GM04504 (cell line): ENCODE data around the gene PRRC2C.
A peak's percentile ranks its signal among the peaks of the same experiment; 100 is the strongest.
"Not testable (repeated sequence)": the region's sequence is repeated elsewhere in the genome, so short reads cannot be mapped to it uniquely, and the experiment has no call there.

Experiments used
- DNase-seq: peaks from one replicate; pipeline ENCODE4 v3.0.0-alpha.2; 2012; ENCODE audit warnings: low read depth

The PRRC2C gene

DNA sequence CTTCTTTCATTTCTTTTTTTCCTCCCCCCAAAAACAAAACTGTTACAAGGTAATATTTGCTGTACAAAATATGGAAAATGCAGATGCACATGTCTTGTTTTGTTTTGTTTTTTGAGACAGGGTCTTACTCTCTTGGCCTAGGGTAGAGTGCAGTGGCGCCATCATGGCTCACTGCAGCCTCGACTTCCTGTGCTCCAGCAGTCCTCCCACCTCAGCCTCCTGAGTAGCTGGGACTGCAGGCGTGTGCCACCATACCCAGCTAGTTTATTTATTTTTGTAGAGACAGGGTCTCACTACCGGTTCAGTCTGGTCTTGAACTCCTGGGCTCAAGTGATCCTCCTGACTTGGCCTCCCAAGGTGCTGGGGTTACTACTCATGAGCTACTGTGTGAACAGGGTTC lies 15.5 kb downstream of the PRRC2C start:
- no peak for DNase-seq

DNA sequence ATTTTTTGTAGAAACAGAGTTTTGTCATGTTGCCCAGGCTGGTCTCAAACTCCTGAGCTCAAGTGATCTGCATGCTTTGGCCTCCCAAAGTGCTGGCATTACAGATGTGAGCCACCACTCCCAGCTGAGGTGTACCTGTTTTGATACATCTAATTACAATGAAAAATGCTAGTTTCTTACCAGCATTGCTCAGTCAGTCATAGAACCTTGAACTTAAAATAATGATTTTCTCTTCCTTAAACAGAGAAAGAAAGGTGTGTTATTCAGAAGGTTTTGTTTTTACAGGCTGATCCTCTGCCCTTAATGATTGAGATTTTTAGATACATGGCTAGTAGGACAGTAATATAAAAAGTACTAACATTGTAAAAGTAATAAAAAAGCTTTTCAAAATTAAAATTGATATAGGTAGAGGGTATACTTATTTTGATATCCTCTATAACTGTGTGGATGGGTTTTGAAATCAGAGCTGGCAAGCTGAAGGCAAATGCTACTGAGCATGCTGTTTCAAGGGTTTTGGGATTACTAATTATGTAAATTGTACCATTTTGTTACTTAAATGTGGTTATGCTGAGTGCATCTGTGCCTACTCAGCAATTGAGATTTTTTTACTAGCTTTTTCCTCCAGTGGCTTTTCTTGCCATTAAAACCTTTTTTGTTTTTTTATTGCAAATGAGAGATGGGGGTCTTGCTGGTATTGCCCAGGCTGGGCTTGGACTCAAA lies 16.1 kb downstream of the PRRC2C start:
- no peak for DNase-seq

DNA sequence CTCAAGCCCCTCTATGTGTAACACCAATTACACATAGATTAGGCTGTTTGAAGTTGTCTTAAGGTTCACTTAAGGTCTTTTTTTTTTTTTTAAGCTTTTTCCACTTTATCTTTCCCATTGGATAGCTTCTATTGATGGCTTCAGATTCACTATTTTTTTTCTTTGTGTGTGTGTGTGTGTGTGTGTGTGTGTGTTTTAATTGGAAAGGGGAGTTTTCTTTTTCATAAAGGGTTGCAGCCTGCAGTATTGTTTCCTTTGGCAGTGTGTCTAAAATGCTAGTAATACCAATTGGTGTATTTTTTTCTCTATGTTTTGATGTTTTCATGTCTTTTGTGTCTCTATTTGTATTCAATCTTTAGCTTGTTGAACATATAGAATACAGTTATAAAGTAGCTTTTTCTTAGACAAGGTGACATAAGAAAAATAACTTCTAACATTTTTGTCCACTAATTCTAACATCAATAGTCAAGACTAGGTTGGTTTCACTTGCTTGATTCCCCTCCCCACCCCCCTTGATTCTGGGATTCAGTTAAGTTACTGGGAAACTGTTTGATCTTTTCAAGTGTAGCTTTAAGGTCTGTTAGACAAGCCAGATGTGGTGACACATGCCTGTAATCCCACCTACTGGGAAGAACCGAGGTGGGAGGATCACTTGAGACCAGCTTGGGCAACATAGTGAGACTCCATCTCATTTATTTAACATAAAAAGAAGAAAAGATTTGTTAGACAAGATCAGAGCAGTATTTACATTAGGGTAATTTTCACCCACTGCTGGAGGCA lies 21.4 kb downstream of the PRRC2C start:
- DNase-seq: no peak

DNA sequence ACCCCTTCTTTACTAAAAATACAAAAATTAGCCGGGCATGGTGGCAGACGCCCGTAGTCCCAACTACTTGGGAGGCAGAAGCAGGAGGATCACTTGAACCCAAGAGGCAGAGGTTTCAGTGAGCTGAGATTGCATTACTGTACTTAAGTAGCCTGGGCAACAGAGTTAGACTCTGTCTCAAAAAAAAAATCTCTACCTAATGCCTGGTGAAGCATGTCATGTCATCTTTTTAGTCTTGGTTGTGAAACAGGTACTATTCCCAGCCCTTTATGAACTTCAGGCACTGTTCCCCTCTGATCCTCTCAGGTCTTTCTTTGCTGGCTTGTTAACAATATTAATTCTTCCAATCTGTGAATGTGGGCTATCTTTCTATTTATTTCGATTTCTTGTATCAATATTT lies 22.1 kb downstream of the PRRC2C start:
- no peak for DNase-seq

DNA sequence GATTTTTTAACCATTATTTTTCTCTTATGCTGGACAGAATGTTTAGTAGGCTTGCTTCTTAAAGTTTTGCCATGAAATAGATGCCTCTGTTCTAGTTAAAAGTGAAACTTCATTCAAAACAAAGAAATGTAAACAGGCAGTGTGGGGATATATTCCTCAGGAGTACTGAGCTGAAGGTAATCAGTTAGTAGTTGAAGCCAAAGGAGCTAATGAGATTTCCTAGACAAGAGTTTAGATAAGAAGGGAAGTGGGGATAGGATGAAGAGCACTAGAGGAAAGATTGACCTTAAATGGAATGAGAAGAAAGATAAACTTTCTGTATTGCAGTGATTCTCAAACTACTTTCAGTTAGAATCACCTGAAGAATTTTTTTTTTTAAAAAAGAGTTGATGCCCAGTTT lies 23.9 kb downstream of the PRRC2C start:
- DNase-seq: no peak

DNA sequence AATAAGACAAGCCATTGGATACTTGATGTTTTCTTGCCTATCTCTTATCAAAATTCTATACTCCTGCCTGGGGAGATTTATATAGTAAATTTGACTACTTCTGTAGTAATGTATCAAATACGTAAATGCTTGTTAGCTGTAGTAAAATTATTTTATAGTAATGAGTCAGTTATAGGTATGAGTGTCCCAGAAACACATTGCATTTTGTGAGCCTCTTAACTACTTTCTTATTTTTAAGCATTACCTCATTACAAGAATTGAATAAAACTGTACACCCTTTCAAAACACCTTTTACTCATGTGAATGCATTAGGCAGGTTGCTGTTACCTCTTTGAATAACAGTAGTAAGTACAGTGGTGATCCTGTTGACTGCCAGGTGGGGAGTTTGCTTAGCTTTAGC lies 28.4 kb downstream of the PRRC2C start:
- no peak for DNase-seq

DNA sequence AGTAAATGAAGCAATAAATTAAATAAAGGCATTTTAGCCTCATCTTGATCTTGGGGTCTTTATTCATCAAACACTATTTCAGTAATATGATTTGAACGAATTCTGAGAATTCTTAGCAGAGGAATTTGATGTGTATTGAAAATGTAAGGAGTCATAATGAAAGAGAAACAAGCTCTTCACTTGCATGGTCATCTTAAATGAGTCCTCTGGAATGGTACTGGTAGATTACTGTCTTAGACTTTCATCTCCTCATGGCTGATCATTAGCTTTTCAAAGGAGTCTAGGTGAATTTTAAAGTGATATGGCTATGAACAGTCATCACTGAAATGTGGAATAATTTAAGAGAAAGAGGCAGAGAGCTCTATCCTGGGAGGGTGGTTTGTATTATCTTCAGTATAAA lies 30.0 kb downstream of the PRRC2C start:
- DNase-seq: no peak

DNA sequence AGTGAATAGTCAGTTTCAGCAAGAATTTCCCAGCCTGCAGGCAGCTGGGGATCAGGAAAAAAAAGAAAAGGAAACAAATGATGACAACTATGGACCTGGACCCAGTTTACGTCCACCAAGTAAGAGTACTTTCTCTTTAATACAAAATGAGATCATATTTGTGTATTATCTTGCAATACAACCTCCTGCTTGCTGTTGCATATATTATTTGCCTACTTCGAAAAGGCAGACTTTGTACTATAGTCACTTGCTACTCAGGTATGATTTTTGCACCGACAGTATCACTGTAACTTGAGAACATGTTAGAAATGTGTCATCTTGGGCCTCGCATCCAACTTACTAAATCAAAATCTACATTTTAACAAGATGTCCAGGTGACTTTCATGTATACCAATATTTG lies 30.4 kb downstream of the PRRC2C start:
- DNase-seq: no peak

DNA sequence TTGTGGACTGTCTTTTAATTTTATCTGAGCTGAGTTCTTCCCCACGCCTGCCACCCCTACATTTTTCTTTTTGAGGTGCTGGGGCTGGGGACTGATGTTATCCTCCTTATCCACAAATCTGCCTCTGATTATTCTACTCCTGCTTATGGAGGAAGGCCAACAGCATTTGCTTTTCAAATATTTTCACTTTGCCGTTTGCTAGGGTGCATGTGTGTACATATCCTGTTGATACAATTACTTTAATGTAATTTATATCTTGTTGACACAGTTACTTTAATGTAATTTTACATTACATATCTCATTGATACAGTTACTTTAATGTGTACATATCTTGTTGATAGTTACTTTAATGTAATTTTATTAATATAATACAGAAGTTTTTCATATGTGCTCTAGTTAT lies 36.2 kb downstream of the PRRC2C start:
- DNase-seq: no peak

DNA sequence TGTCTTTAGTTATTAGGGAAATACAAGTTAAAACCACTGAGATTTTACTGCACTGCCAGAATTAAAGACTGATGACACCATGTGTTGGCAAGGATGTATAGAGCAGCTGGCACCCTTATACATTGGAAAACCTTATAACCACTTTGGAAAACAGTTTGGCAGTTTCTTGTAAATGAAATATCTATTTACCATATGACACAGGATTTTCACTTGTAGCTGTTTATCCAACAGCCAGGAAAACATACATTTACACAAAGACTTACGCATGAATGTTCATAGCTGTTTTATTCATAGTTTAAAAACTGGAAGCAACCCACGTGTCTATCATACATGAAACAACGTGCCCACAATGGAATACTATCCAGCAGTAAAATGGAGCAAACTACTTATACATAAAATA lies 45.3 kb downstream of the PRRC2C start:
- DNase-seq: no peak

DNA sequence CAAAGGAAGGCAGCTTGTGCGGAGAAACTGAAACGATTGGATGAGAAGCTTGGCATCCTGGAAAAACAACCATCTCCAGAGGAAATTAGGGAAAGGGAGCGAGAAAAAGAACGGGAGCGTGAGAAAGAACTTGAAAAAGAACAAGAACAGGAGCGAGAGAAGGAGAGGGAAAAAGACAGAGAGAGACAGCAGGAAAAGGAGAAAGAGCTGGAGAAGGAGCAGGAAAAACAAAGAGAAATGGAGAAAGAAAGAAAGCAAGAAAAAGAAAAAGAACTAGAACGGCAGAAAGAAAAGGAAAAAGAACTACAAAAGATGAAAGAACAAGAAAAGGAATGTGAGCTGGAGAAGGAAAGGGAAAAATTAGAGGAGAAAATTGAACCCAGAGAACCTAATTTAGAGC lies 47.2 kb downstream of the PRRC2C start:
- no peak for DNase-seq

DNA sequence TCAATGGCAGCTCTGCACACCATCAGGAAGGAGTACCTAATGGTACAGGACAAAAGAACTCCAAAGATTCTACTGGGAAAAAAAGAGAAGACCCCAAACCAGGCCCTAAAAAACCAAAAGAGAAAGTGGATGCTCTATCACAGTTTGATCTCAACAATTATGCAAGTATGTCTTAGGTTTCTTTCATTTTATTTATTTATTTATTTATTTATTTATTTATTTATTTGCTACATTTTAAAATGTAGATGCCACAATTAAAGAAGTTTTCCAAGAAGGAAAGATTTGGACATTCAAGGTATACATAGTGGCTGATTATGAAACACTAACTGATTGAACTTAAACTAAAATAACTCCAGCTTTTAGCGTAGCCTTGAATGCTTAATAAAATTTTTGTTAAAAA lies 60.2 kb downstream of the PRRC2C start:
- DNase-seq: no peak

DNA sequence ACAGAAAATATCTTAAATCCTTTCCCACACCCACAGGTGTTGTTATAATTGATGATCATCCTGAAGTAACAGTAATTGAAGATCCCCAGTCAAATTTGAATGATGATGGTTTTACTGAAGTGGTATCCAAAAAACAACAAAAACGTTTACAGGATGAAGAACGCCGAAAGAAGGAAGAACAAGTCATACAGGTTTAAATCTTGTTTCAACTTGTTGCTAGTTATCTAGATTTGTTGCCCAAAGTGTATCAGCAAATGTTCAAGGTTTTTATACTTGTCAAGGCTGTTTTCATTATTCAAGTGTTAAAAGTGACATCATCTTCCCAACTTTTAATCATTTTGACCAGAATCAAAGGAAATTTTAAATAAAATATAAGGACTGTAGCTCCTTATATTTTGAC lies 64.7 kb downstream of the PRRC2C start:
- no peak for DNase-seq

DNA sequence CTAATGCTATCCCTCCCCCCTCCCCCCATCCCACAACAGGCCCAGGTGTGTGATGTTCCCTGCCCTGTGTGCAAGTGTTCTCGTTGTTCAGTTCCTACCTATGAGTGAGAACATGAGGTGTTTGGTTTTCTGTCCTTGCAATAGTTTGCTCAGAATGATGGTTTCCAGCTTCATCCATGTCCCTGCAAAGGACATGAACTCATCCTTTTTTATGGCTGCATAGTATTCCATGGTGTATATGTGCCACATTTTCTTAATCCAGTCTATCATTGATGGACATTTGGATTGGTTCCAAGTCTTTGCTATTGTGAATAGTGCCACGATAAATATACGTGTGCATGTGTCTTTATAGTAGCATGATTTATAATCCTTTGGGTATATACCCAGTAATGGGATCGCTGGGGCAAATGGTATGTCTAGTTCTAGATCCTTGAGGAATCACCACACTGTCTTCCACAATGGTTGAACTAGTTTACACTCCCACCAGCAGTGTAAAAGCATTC lies 65.3 kb downstream of the PRRC2C start:
- not testable (repeated sequence) for DNase-seq

DNA sequence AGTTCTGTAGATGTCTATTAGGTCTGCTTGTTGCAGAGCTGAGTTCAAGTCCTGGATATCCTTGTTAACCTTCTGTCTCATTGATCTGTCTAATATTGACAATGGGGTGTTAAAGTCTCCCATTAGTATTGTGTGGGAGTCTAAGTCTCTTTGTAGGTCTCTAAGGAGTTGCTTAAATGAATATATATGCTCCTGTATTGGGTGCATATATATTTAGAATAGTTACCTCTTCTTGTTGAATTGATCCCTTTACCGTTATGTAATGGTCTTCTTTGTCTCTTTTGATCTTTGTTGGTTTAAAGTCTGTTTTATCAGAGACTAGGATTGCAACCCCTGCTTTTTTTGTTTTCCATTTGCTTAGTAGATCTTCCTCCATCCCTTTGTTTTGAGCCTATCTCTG lies 68.6 kb downstream of the PRRC2C start:
- DNase-seq: not testable (repeated sequence)

DNA sequence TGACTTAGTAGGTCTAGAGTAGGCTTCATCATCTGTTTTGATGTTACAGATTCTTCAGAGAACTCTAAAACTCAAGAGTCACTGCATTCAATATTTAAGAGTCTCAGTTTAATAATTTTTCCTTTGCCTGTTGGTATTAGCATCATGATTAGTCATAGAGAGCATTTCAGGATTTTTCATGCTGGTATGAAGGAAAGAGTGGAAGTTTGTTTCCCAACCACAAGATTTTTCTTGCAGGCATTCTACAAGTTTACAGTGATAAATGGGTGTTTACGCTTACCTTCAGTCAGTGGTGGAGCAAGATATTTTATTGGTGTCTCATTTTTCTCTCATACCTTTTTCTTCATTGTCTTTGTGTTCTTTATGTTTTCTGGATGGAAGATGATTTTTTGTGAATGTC lies 78.3 kb downstream of the PRRC2C start:
- DNase-seq: peak; percentile 6

DNA sequence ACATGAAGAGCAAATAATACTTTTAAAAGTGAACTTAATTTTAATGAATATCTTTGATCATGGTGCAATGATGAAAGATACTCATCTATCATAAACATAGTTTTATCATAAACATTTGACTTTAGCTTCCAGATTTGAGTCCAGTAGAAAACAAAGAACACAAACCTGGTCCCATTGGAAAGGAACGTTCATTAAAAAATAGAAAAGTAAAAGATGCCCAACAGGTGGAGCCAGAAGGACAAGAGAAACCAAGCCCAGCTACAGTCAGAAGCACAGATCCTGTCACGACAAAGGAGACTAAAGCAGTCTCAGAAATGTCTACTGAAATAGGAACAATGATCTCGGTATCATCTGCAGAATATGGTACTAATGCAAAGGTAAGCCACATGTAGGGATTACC lies 81.1 kb downstream of the PRRC2C start:
- DNase-seq: no peak

DNA sequence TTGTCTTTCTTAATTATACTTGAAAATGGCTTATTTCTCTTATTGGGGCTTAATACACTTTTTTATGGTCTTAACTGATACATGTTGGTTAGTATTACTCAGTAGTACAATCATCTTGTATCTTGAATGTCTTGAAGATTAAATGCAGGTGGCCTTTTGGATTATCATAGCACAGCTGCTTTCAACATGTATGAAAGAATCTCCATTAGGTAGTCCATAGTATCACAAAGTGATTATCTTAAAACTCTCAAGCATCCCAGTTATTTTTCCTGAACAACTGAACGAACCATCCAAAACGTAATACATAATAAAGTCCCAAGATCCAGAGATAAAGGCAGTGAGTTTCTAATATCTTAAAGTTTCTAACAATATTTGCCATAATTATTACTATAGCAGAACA lies 85.0 kb downstream of the PRRC2C start:
- DNase-seq: no peak

DNA sequence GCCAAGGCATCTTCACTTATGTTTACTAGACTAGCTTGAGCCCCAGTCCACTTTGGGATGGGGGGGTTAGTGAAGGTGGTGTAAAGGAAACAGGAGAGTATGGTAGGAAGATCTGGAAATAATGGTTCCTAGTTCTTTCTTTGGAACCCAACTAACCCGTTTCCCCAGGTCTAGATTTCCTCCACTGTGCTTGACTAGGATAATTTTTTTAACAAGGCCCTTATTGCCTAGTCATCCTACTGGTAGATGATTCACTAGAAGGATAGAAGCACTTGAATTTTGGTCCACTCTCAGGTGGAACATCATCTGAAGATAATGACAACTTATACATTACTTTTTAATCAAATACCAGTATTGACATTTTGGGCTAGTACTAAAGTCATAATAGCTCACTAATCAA lies 90.8 kb downstream of the PRRC2C start:
- no peak for DNase-seq

DNA sequence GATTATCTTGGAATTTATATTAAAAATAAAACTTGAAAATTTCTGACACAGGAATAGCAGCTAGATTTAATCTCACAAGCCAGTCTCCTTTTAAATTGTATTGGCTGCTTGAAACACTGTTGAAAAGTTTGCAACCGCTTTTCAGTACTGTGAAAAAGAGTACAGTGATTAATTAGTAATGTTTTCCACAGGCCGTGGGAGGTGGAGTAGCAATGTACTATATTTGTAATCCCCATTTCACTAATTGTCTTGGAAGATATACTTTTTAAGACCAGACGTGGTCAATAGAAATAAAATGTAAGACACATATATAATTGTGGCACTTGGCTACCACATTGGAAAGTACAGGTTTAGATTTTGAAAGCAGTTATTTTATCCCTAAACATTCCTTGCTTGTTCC lies 95.9 kb downstream of the PRRC2C start:
- no peak for DNase-seq

DNA sequence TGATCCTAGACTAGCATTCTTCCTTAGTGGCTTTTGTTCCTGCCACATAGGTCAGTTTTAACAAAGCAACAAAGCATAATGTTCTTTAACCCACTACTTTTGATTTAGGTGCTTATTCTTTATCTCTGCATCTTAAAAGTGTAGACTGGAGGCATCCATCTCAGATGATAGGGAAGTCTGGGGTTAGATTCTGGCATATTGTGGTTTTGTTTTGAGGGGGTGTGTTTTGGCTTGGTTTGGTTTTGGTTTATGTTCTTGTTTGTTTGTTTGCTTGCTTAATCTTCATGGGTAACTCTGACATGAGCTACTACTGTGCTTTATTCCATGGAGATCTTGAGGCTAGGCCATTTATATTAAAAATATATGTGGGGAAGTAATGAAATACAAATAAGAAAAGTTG lies 96.4 kb downstream of the PRRC2C start:
- DNase-seq: no peak

DNA sequence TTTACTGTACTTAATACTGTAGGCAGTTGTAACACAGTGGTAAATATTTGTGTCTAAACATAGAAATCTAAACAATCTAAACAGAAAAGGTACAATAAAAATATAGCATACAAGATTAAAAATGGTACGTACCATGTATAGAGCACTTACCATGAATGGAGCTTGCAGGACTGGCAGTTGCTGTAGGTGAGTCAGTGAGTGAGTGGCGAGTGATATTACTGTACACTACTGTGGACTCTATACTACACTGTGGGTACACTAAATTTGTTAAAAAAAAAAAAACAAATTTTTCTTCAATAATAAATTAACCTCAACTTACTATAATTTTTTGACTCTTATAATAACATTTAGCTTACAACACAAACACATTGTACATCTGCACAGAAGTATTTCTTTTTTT lies 97.3 kb downstream of the PRRC2C start:
- no peak for DNase-seq

DNA sequence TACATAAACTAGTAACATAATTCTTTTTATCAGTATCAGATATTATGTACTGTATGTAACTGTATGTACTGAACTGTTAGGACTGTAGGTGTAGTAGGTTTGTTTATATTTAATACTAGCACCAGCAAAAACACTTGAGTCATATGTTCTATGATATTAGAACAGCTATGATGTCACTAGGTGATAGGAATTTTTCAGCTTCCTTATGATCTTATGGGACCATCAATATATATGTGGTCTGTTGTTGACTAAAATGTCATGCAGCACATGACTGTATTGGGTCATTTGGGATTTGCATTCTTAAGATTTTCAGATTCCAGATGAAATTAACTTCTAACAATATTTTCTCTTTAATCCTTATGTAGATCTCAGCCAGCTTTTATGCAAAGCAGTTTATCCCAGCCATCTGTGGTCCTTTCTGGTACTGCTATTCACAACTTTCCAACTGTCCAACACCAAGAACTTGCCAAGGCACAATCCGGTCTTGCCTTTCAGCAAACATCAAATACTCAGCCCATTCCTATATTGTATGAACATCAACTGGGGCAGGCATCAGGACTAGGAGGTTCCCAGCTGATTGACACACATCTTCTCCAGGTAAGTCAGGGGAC lies 98.4 kb downstream of the PRRC2C start:
- no peak for DNase-seq
